NCI-H1417 (cell line): ENCODE results near the gene ARFGEF3.
"Not testable (repeated sequence)": the region's sequence is repeated elsewhere in the genome, so short reads cannot be mapped to it uniquely, and the experiment has no call there.

Experiments used
- DNase-seq, 3 experiments: peaks; one replicate each; lab custom pipeline; 2025; lab: John Stamatoyannopoulos, UW

Gene ARFGEF3

GRCh38 chr6:138272533-138273315 lies 111.0 kb downstream of the ARFGEF3 start:
- DNase-seq, result no peak

DNA sequence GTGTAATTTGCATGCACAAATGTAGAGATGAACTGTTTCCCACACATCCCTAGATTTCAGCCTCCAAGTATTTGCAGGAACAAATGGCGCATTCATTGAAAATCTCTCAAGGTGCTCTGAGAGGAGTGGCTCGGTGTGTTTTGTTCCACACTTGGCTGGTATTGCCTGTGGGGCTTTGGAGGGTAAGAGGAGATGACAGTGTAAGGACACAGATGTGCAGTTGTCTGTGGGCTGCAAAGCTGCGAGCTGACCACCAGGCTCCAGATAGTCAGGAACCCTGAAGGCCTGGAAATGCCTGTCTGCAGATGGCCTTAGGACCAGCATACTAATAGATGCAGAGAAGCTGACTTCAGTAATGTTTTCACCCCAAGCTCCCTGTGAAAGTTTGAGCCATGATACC lies 114.2 kb downstream of the ARFGEF3 start:
- peak in 1 of 3 experiments; percentile 17 for DNase-seq

- DNase-seq, result no peak
These were observed 116.1 kb downstream of the ARFGEF3 start for GRCh38 chr6:138277835-138278234.

GRCh38 chr6:138278326-138278725 lies 116.6 kb downstream of the ARFGEF3 start:
- peak in 2 of 3 experiments; percentile 45 to 69 for DNase-seq

DNA sequence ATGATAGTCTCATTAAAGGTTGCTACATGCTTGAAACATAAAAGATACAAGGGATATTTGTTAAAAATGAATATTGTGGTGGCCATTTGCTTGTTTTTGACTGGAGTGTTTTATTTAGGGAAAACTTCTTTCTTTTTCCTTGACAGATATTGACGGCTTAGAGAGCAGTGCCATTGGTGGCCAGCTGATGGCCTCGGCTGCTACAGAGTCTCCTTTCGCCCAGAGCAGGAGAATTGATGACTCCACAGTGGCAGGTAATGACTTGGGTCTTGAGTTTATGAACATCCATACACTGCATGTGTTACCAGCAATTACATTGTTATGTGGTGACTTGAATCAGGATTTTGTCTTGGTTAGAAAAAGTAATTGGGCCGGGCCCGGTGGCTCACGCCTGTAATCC lies 124.1 kb downstream of the ARFGEF3 start:
- no peak for DNase-seq

DNA sequence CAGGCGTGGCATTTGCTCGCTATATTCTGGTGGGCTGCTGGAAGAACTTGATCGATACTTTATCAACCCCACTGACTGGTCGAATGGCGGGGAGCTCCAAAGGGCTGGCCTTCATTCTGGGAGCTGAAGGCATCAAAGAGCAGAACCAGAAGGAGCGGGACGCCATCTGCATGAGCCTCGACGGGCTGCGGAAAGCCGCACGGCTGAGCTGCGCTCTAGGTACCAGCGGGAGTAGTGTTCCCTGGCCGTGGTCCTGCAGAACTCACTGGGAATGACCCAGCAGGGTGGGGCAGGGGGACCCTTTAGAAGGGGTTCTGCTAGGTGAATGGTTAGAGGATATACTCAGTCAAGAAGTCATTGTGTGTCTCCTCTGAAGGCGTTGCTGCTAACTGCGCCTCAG lies 125.0 kb downstream of the ARFGEF3 start:
- no peak for DNase-seq

DNA sequence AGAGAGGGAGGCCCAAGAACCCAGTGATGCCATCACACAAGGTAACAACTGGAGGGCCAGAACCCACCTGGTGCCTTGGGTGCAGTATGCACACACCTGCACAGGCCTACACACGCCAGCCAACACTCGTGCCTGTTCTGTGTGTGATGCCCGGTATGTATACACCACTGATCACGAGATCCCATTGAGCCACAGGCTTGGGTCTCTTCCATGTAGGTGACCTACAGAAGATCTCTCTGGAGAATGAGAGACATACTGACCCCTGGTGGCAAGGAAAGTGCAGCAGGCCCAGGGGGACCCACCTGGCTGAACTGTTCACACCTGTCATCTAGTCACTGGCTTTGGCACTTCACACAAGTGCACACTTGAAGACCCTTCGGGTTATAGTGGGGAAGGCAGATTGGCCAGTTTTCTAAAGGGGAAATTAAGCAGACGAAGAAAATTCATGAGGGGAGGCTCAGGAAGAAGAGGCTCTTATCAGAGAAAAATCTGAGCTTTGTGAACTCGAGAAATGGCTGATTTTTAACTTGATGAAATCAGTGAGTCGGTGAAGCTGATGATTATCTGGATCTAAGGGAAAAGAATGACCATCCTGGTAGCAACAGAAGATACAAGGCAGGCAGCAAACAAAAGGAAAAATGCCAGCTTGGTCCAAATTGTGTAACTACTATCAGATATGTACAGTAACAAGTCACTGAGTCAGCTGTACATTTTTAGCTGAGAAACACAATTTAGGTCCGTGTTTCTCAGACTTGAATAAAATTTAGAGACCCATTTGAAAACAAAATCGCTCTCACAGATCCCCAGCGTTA lies 125.6 kb downstream of the ARFGEF3 start:
- peak; percentile 70 to 86 (median 83) for DNase-seq

DNA sequence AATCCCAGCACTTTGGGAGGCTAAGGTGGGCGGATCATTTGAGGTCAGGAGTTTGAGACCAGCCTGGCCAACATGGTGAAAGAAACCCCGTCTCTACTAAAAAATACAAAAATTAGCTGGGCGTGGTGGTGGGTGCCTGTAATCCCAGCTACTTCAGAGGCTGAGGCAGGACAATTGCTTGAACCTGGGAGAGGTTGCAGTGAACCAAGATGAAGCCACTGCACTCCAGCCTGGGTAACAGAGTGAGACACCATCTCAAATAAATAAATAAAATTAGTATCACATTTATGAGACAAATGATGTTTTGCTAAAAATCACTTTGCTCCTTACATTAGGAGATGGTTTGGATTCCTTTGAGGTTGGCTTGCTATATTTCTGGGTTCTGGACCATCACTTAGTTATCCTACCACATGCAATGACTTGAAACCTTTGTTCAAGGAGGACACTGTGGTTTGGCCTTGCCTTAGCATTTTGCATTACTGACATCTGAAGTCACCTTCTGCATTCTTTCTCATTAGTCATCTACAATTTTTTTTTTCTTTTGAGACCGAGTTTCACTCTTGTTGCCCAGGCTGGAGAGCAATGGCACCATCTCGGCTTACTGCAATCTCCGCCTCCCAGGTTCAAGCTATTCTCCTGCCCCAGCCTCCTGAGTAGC lies 126.8 kb downstream of the ARFGEF3 start:
- not testable (repeated sequence) for DNase-seq

- peak; percentile 55 to 79 (median 76) for DNase-seq
These were observed 128.0 kb downstream of the ARFGEF3 start for GRCh38 chr6:138289739-138290138.

GRCh38 chr6:138290423-138290962 lies 128.8 kb downstream of the ARFGEF3 start:
- no peak for DNase-seq

- no peak for DNase-seq
These were observed 129.5 kb downstream of the ARFGEF3 start for GRCh38 chr6:138291036-138291848.

- DNase-seq, result no peak
These were observed 130.1 kb downstream of the ARFGEF3 start for GRCh38 chr6:138291849-138292181.

DNA sequence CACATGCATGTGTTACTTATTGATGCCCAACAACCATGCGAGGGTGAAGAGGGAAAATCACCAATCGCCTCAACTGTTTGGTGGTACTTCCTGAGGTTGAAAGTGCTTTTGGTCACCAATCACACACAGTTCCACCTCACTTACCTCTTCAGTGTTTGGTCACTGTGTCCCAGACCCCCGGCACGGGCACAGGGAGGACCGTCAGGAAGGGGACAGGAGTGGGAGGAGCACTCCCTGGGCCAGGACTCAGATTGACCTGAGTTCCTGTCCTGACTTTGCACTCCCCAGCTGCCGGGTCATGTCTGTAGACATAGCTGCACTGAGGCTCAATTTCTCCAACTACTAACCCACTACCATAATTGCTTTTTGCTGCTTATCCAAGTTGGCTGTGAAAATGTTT lies 130.7 kb downstream of the ARFGEF3 start:
- no peak for DNase-seq

GRCh38 chr6:138293428-138294395 lies 132.0 kb downstream of the ARFGEF3 start:
- DNase-seq, result no peak

DNA sequence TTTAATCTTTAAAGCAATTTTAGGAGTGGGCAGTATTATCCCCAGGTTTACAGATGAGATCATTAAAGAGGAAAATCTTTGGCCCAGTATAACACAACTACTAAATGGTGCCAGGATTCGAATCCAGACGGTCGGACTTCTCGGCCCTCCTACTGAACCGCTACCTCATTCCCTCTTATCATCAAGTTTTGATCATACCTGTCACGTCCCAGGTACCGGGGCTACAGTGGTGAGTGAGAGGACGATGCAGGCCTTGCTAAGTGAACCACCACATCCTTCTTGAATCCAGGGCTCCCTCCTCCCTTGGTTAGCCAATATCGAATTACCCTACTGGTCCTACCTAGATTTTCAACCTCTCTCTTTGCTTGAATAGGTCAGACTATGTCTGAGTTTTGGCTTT lies 134.6 kb downstream of the ARFGEF3 start:
- DNase-seq, result no peak

DNA sequence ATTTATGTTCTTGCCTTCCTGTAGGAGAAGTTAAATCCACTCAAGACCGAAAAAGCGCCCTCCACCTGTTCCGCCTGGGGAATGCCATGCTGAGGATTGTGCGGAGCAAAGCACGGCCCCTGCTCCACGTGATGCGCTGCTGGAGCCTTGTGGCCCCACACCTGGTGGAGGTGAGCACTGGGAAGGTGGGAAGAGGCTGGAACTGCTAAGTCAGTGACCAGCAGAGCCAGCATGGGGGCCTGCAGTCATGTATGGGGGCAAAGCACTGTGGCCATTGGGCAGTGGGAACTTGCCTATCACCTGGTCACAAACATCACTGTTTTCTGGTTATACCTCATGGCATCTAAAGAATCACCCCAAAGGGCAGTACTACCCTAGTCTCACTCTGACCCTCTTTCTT lies 135.0 kb downstream of the ARFGEF3 start:
- no peak for DNase-seq

GRCh38 chr6:138297761-138298298 lies 136.1 kb downstream of the ARFGEF3 start:
- no peak for DNase-seq

GRCh38 chr6:138300469-138300868 lies 138.7 kb downstream of the ARFGEF3 start:
- no peak for DNase-seq

- DNase-seq, result no peak
These were observed 140.8 kb downstream of the ARFGEF3 start for GRCh38 chr6:138302554-138302953.

DNA sequence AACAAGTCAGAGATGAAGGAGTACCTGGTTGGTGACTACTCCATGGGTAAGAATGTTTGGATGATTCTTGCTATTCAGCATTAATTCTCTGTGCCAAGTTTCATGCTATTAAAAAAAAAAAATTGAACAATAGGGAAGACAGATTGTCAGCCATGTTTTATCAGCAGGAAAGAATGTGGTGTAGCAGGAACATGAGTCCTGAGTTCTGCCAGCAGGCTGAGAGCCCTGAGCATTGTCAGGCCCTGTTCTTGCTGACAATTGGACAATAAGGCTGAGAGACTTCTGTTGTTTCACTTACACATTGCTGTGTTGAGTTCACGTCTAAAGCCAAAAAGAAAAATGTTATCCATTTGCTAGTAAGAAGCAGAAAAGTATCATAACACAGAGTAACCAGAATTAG lies 145.6 kb downstream of the ARFGEF3 start:
- no peak for DNase-seq
